Body of pancreas (tissue), 4 donors: Measurements from ENCODE around the gene DGKD. TPM values are rescaled to one million over a fixed set of nuclear protein-coding genes. Genes with fewer than 3 reads are reported as not detected.

Experiments
- ATAC-seq: fragments of 150-250 bp; one replicate; pipeline ENCODE4 v1.9.1; 2016
- DNase-seq, 4 donors: peaks; one replicate each; pipeline ENCODE4 v3.0.0-alpha.2; 2019
- H3K27ac ChIP-seq, 4 donors: fragments of 200-600 bp; sonication (generic); 1 replicate in 3 of 4; 2 replicates in 1 of 4; pipeline versions ENCODE4 v1.5.1 to v1.6.1; 2016 to 2019; ENCODE audit warnings: mild to moderate bottlenecking in 1 of 4, mixed read lengths in 1 of 4, moderate library complexity in 1 of 4
- H3K27me3 ChIP-seq, 2 donors: fragments of 200-600 bp; sonication (generic); one replicate each; pipeline ENCODE4 v1.6.0; 2016; ENCODE audit warnings: mild to moderate bottlenecking in 1 of 2
- H3K36me3 ChIP-seq, 2 donors: fragments of 200-600 bp; sonication (generic); replicated peaks in 1 of 2; 2 replicates each; pipeline ENCODE4 v1.5.1; 2016; ENCODE audit warnings: low read depth in 2 of 2; ENCODE audit not compliant: insufficient read depth in 1 of 2
- H3K4me1 ChIP-seq: fragments of 200-600 bp; sonication (generic); one replicate; pipeline ENCODE4 v1.6.0; 2016
- H3K4me3 ChIP-seq, 2 donors: fragments of 200-600 bp; sonication (generic); 1 replicate in 1 of 2; 2 replicates in 1 of 2; pipeline ENCODE4 v1.5.1; 2016 to 2019
- H3K9me3 ChIP-seq, 3 donors: fragments of 200-600 bp; sonication (generic); 1 replicate in 2 of 3; 2 replicates in 1 of 3; pipeline ENCODE4 v1.5.1; 2016
- CTCF ChIP-seq, 7 experiments: fragments of 450-650 bp in 4 of 7; fragments of 200-600 bp in 3 of 7; sonication (generic) in 3 of 7; IDR thresholded peaks; one replicate each; pipeline ENCODE4 v1.5.1; 2016 to 2019; ENCODE audit warnings: antibody characterized with exemption in 7 of 7
- POLR2A ChIP-seq, 3 donors: fragments of 450-650 bp; IDR thresholded peaks; one replicate each; pipeline ENCODE4 v1.6.1; 2016; ENCODE audit warnings: antibody characterized with exemption in 3 of 3, mild to moderate bottlenecking in 2 of 3
- WGBS, 2 donors: methylation state at CpG; one replicate each; pipeline ENCODE4 v1.1.5; 2017; 5-methylcytosine and 5-hydroxymethylcytosine counted together
- intact Hi-C: fragments of 100-400 bp; cut with DNase I; formaldehyde crosslinking; loops from one replicate; pipeline ENCODE4 v1.15.1; 2023
- total RNA-seq, 2 donors: library from RNA; depleted of rRNA; stranded (reverse); fragments of >200 nt; gene quantifications; one replicate each; pipeline ENCODE4 v1.1.0, GENCODE V29; 2016

Gene DGKD
- total RNA-seq, 2 donors from 2014 or later = 9.1 to 30.3 TPM

- intact Hi-C loops = no loop called here
- Histone ChIP-seq H3K36me3 (peaks cover 0 to 15% of the 10 kb centered on the region in 2 donors), H3K4me3 (no peak overlapping the region), H3K27ac (no peak overlapping the region), H3K9me3 (no peaks in the 10 kb centered on the region), H3K27me3 (no peaks in the 10 kb centered on the region), H3K4me1 (no peaks in the 10 kb centered on the region)
- 89 to 95% methylated on average over 20 to 21 of the region's 21 CpGs for WGBS, 2 donors
- DNase-seq (no peak), ATAC-seq (no peak)
- no peak for TF ChIP-seq CTCF (IDR thresholded peaks at IDR 0.05)
- TF ChIP-seq POLR2A (IDR thresholded peaks at IDR 0.05) = no peak
Observed at GRCh38 chr2:233480490-233481202, 126.4 kb downstream of the DGKD start.

DNA sequence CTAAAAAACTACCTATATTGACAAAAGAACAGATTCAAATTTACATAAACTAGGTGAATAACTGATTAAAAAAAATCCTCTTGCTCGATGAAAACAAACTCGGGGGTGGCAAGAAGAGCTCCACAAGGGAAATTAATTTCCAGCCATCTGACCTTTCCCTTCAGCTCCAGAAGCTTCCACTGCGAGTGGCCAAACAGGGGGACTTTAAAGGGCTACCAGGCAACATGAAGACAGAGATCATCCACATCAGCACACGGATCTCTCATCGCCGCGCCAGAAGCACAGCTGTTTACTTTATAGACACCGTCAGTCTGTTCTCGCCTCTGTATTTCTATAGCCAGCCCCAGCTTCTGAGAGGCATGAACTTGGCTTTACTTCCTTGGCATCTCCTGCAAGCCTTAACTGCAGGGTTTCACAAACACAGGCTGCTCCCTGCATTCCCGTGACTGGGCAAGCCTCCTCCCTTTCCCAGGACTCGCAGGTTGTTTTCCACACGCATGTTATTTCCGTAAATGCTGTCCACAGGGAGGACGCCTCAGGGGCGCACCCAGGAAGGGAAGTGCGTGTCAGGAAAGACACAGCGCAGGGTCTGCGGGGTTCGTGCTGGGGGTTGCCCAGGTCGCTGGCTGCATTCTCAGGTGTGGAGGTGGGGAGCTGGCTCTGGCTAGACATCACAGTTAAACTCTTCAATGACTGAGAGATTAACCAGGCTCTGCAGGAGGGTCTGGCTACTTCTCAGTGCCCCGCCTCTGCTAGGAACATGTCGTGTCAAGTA is 127.3 kb downstream of the DGKD start:
- no peaks in the 10 kb centered on the region for H3K9me3 ChIP-seq
- H3K4me3 ChIP-seq = no peak overlapping the region
- H3K36me3 ChIP-seq = peaks cover 0 to 14% of the 10 kb centered on the region in 2 donors
- ATAC-seq (no peak), DNase-seq (no peak)
- no peaks in the 10 kb centered on the region for H3K27me3 ChIP-seq
- 80 to 86% methylated on average over 19 to 22 of the region's 22 CpGs for WGBS, 2 donors
- intact Hi-C loops = no loop called here
- no peak overlapping the region for H3K27ac ChIP-seq
- peaks cover 6% of the 10 kb centered on the region for H3K4me1 ChIP-seq
- no peak for TF ChIP-seq POLR2A (IDR thresholded peaks at IDR 0.05)
- no peak for TF ChIP-seq CTCF (IDR thresholded peaks at IDR 0.05)

GRCh38 chr2:233482616-233483015 is 128.3 kb downstream of the DGKD start:
- DNase-seq (no peak), ATAC-seq (no peak)
- no peaks in the 10 kb centered on the region for H3K27me3 ChIP-seq
- H3K36me3 ChIP-seq = peaks cover 0 to 8% of the 10 kb centered on the region in 2 donors
- no peak overlapping the region for H3K27ac ChIP-seq
- H3K4me1 ChIP-seq = peaks cover 11% of the 10 kb centered on the region
- H3K4me3 ChIP-seq = no peak overlapping the region
- intact Hi-C loops = no loop called here
- H3K9me3 ChIP-seq = no peaks in the 10 kb centered on the region
- TF ChIP-seq CTCF (IDR thresholded peaks at IDR 0.05) = no peak
- no peak for TF ChIP-seq POLR2A (IDR thresholded peaks at IDR 0.05)
- 90 to 96% methylated on average over 5 of the region's 5 CpGs for WGBS, 2 donors

- intact Hi-C loops = no loop called here
- DNase-seq (no peak), ATAC-seq (no peak)
- Histone ChIP-seq H3K4me1 (peaks cover 14% of the 10 kb centered on the region), H3K27me3 (no peaks in the 10 kb centered on the region), H3K27ac (no peak overlapping the region), H3K36me3 (peaks cover 0 to 11% of the 10 kb centered on the region in 2 donors), H3K9me3 (no peaks in the 10 kb centered on the region), H3K4me3 (no peak overlapping the region)
- no peak for TF ChIP-seq POLR2A (IDR thresholded peaks at IDR 0.05)
- no peak for TF ChIP-seq CTCF (IDR thresholded peaks at IDR 0.05)
- 90 to 95% methylated on average over 15 of the region's 15 CpGs for WGBS, 2 donors
Observed at GRCh38 chr2:233485726-233486125, 131.4 kb downstream of the DGKD start.
